Vagina (tissue), 2 donors: ENCODE data around the gene EEF1AKMT3. TPM values are rescaled to one million over a fixed set of nuclear protein-coding genes. Genes with fewer than 3 reads are reported as not detected.

Experiments used
- DNase-seq, 2 donors: peaks; one replicate each; pipeline ENCODE4 v3.0.0-alpha.2; 2017; ENCODE audit errors: extremely low spot score in 2 of 2
- H3K27ac ChIP-seq: fragments of 200-600 bp; sonication (generic); one replicate; pipeline ENCODE4 v1.5.1; 2019
- H3K27me3 ChIP-seq: fragments of 200-600 bp; sonication (generic); one replicate; pipeline ENCODE4 v1.5.1; 2019
- H3K36me3 ChIP-seq, 2 donors: fragments of 200-600 bp; sonication (generic); one replicate each; pipeline ENCODE4 v1.5.1; 2017 to 2019
- H3K4me1 ChIP-seq: fragments of 200-600 bp; sonication (generic); one replicate; pipeline ENCODE4 v1.5.1; 2019
- H3K4me3 ChIP-seq, 2 donors: fragments of 200-600 bp; sonication (generic); 1 replicate in 1 of 2; 2 replicates in 1 of 2; pipeline ENCODE4 v1.5.1; 2016 to 2019
- H3K9me3 ChIP-seq: fragments of 200-600 bp; sonication (generic); one replicate; pipeline ENCODE4 v1.5.1; 2019
- POLR2A ChIP-seq, 2 donors: fragments of 450-650 bp; IDR thresholded peaks; one replicate each; pipeline ENCODE4 v1.6.1; 2017; ENCODE audit warnings: antibody characterized with exemption in 2 of 2, mild to moderate bottlenecking in 2 of 2, moderate library complexity in 2 of 2
- POLR2AphosphoS5 ChIP-seq, 2 donors: sonication (generic); formaldehyde crosslinking; IDR thresholded peaks; one replicate each; pipeline ENCODE4 v1.9.0; 2017; ENCODE audit warnings: antibody characterized with exemption in 2 of 2, mild to moderate bottlenecking in 2 of 2, low read depth in 1 of 2; ENCODE audit not compliant: insufficient read depth in 1 of 2
- intact Hi-C: fragments of 100-400 bp; cut with DNase I; formaldehyde crosslinking; loops from one replicate; pipeline ENCODE4 v1.15.1; 2023
- total RNA-seq: library from RNA; depleted of rRNA; stranded (reverse); fragments of >200 nt; gene quantifications from one replicate; pipeline ENCODE4 v1.2.3, GENCODE V29; 2016
- TF ChIP-seq, protein P1 (sequence below), 3 experiments: fragments of 450-650 bp in 2 of 3; fragments of 200-600 bp in 1 of 3; sonication (generic) in 1 of 3; IDR thresholded peaks; one replicate each; pipeline ENCODE4 v1.5.1; 2017 to 2019; ENCODE audit warnings: antibody characterized with exemption in 3 of 3, mild to moderate bottlenecking in 2 of 3, moderate library complexity in 2 of 3

Gene EEF1AKMT3
- total RNA-seq, 1 donor from 2014 or later, result 9.3 TPM

DNA sequence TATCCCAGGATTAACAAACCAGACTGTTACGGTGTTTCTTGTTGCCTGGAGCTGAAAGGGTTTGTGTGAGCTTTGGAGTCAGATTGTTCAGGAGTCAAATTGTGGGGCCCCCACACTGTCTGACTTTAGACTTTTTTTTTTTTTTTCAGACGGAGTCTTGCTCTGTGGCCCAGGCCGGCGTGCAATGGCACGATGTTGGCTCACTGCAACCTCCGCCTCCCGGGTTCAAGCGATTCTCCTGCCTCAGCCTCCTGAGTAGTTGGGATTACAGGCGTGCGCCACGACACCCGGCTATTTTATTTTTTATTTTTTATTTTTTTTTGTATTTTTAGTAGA, 11.0 kb downstream of the EEF1AKMT3 start:
- no peak for TF ChIP-seq POLR2AphosphoS5 (IDR thresholded peaks at IDR 0.05; ENCODE audit: insufficient read depth in 1 of 2, low read depth in 1 of 2)
- TF ChIP-seq, protein P1, sequence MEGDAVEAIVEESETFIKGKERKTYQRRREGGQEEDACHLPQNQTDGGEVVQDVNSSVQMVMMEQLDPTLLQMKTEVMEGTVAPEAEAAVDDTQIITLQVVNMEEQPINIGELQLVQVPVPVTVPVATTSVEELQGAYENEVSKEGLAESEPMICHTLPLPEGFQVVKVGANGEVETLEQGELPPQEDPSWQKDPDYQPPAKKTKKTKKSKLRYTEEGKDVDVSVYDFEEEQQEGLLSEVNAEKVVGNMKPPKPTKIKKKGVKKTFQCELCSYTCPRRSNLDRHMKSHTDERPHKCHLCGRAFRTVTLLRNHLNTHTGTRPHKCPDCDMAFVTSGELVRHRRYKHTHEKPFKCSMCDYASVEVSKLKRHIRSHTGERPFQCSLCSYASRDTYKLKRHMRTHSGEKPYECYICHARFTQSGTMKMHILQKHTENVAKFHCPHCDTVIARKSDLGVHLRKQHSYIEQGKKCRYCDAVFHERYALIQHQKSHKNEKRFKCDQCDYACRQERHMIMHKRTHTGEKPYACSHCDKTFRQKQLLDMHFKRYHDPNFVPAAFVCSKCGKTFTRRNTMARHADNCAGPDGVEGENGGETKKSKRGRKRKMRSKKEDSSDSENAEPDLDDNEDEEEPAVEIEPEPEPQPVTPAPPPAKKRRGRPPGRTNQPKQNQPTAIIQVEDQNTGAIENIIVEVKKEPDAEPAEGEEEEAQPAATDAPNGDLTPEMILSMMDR (IDR thresholded peaks at IDR 0.05), result no peak
- H3K9me3 ChIP-seq, result no peaks in the 10 kb centered on the region
- intact Hi-C loops, result loop anchor here (2.0 kb wide), 1 partner anchor 59 kb away; no protein-coding TSS in a partner anchor
- peaks cover 0 to 29% of the 10 kb centered on the region in 2 donors for H3K36me3 ChIP-seq
- H3K4me1 ChIP-seq, result peaks cover 21% of the 10 kb centered on the region
- DNase-seq, result no peak
- H3K27ac ChIP-seq, result no peak overlapping the region
- H3K4me3 ChIP-seq, result peak overlapping the region; percentile 83 to 87
- no peaks in the 10 kb centered on the region for H3K27me3 ChIP-seq

DNA sequence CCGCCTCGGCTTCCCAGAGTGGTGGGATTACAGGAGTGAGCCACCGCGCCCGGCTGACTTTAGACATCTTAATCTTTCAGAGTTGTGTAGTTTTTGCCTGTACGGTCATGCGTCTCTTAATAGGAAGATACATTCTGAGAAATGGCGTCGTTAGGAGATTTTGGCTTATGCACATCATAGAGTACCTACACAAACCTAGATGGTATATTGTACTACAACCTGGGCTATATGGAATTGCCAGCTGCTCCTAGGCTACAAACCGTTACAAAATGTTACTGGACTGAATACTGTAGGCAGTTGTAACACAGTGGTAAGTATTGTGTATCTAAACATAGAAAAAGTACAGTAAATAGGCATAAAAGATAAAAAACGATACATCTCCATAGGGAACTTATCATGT, 11.4 kb downstream of the EEF1AKMT3 start:
- Histone ChIP-seq H3K4me3 (no peak overlapping the region), H3K36me3 (peaks cover 0 to 33% of the 10 kb centered on the region in 2 donors), H3K27ac (no peak overlapping the region), H3K27me3 (no peaks in the 10 kb centered on the region), H3K4me1 (peaks cover 21% of the 10 kb centered on the region), H3K9me3 (no peaks in the 10 kb centered on the region)
- DNase-seq, result no peak
- TF ChIP-seq POLR2AphosphoS5 (IDR thresholded peaks at IDR 0.05; ENCODE audit: insufficient read depth in 1 of 2, low read depth in 1 of 2) (no peak), POLR2A (IDR thresholded peaks at IDR 0.05) (no peak)
- TF ChIP-seq, protein P1 (IDR thresholded peaks at IDR 0.05), result no peak
- intact Hi-C loops, result loop anchor here (2.0 kb wide), 1 partner anchor 59 kb away; no protein-coding TSS in a partner anchor

DNA sequence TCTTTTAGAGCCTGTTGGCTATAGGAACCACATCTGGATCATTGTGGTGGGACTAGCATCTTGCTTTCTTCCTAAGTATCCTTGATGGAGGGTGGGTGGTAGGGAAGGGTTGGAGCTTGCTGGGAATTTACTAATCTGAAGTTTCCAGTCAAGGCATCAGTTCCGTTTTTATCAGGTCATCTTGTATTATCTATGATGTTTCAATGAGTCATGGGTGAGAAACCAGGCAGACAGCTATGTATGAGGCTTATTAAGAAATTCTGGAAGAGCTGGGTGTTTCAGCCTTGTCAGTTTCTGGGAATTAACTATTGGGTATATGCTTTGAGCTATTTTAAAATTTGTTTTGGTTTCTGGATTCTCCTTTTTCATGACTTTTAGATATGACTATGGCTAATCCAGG, 21.5 kb downstream of the EEF1AKMT3 start:
- no peak for DNase-seq
- Histone ChIP-seq H3K27me3 (no peaks in the 10 kb centered on the region), H3K4me1 (no peaks in the 10 kb centered on the region), H3K9me3 (no peaks in the 10 kb centered on the region), H3K36me3 (peaks cover 0 to 57% of the 10 kb centered on the region in 2 donors), H3K27ac (no peak overlapping the region), H3K4me3 (no peak overlapping the region)
- TF ChIP-seq POLR2AphosphoS5 (IDR thresholded peaks at IDR 0.05; ENCODE audit: insufficient read depth in 1 of 2, low read depth in 1 of 2) (peak in 1 of 2 donors; percentile 69), POLR2A (IDR thresholded peaks at IDR 0.05) (no peak)
- intact Hi-C loops, result no loop called here

DNA sequence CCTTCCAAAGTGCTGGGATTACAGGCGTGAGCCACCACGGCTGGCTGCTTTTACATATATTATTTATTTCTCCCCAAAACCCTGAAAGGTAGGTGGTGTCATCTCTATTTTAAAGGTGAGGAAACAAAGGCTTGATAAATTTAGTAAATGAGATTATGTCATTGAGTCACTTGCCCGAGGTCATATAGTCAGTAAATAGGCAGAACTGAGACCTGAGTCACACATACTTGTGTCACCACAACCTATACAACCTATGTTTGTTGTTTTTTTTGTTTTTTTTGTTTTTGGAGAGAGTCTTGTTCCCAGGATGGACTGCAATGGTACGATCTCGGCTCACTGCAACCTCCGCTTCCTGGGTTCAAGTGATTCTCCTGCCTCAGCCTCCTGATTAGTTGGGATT, 22.9 kb downstream of the EEF1AKMT3 start:
- intact Hi-C loops, result no loop called here
- H3K27me3 ChIP-seq, result no peaks in the 10 kb centered on the region
- no peak for TF ChIP-seq POLR2AphosphoS5 (IDR thresholded peaks at IDR 0.05; ENCODE audit: insufficient read depth in 1 of 2, low read depth in 1 of 2)
- no peak for TF ChIP-seq POLR2A (IDR thresholded peaks at IDR 0.05)
- TF ChIP-seq, protein P1 (IDR thresholded peaks at IDR 0.05), result no peak
- H3K27ac ChIP-seq, result no peak overlapping the region
- H3K4me3 ChIP-seq, result no peak overlapping the region
- no peaks in the 10 kb centered on the region for H3K4me1 ChIP-seq
- no peak for DNase-seq
- H3K9me3 ChIP-seq, result no peaks in the 10 kb centered on the region
- H3K36me3 ChIP-seq, result peaks cover 0 to 48% of the 10 kb centered on the region in 2 donors

DNA sequence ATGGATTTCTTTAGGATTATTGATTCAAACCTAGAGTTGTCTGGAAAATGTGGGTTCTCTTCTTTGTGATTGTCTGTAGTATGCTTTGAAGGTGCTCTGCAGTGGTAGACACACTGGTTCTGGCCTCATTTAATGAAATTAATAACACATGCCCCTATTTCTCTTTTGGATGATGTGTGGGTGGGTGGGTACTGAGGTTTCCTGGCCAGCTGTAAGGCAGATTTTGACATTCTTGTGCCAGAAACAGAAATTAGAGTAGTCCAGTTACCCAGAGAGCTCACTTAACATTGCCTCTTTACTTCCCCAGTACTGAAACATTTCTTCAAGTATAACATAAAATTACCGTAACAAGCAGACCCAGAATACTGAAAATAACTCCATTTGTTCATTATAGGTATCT, 24.6 kb downstream of the EEF1AKMT3 start:
- H3K27ac ChIP-seq, result no peak overlapping the region

More for the DNA sequence above, 24.6 kb downstream of the EEF1AKMT3 start:
- TF ChIP-seq POLR2AphosphoS5 (IDR thresholded peaks at IDR 0.05; ENCODE audit: insufficient read depth in 1 of 2, low read depth in 1 of 2), result no peak
- no peak for TF ChIP-seq POLR2A (IDR thresholded peaks at IDR 0.05)
- TF ChIP-seq, protein P1 (IDR thresholded peaks at IDR 0.05), result no peak
- Histone ChIP-seq H3K4me3 (no peak overlapping the region), H3K4me1 (no peaks in the 10 kb centered on the region), H3K36me3 (peaks cover 0 to 56% of the 10 kb centered on the region in 2 donors), H3K9me3 (no peaks in the 10 kb centered on the region), H3K27me3 (no peaks in the 10 kb centered on the region)
- intact Hi-C loops, result no loop called here
- DNase-seq, result no peak
